Astrocyte (in vitro differentiated cells and primary cell): Measurements from ENCODE around the gene TTC7B. TPM values are rescaled to one million over a fixed set of nuclear protein-coding genes. Genes with fewer than 3 reads are reported as not detected.

Experiments used
- DNase-seq: peaks from one replicate; pipeline ENCODE4 v3.0.0-alpha.2; 2010; ENCODE audit warnings: low read depth
- FAIRE-seq: peaks from 2 replicates; lab custom pipeline; 2011; peaks lifted over from hg19 to GRCh38; lab: Jason Lieb, UNC
- H2AFZ ChIP-seq: 2 replicates; pipeline ENCODE4 v1.6.0; 2012; ENCODE audit warnings: low read depth, low read length, inconsistent platforms
- H3K27ac ChIP-seq: 2 replicates; pipeline ENCODE4 v1.5.1; 2011; ENCODE audit warnings: low read depth, low read length, inconsistent platforms
- H3K27me3 ChIP-seq: 2 replicates; pipeline ENCODE4 v1.6.0; 2011; ENCODE audit warnings: low read length, inconsistent platforms; ENCODE audit not compliant: insufficient read depth
- H3K36me3 ChIP-seq: 2 replicates; pipeline ENCODE4 v1.5.1; 2011; ENCODE audit warnings: low read length, inconsistent platforms; ENCODE audit not compliant: insufficient read depth
- H3K4me1 ChIP-seq: 2 replicates; pipeline ENCODE4 v1.5.1; 2011; ENCODE audit warnings: low read length, inconsistent platforms; ENCODE audit not compliant: insufficient read depth
- H3K4me2 ChIP-seq: 2 replicates; pipeline ENCODE4 v1.6.0; 2012; ENCODE audit warnings: low read length, inconsistent platforms
- H3K4me3 ChIP-seq: 2 replicates; pipeline ENCODE4 v1.5.1; 2011; ENCODE audit warnings: low read depth, mild to moderate bottlenecking, low read length, inconsistent platforms; ENCODE audit not compliant: insufficient read depth
- H3K79me2 ChIP-seq: 2 replicates; pipeline ENCODE4 v1.6.0; 2012; ENCODE audit warnings: mild to moderate bottlenecking, low read length, inconsistent platforms; ENCODE audit not compliant: insufficient read depth
- H3K9ac ChIP-seq: 2 replicates; pipeline ENCODE4 v1.6.0; 2012; ENCODE audit warnings: mild to moderate bottlenecking, low read length, inconsistent platforms
- H3K9me3 ChIP-seq: 2 replicates; pipeline ENCODE4 v1.5.1; 2012; ENCODE audit warnings: low read depth, mild to moderate bottlenecking, low read length, inconsistent platforms; ENCODE audit not compliant: insufficient read depth
- H4K20me1 ChIP-seq: 2 replicates; pipeline ENCODE4 v1.6.0; 2012; ENCODE audit warnings: low read length, inconsistent platforms; ENCODE audit not compliant: insufficient read depth
- H3K27ac Mint-ChIP-seq: one replicate; pipeline ENCODE4 v1.8.0; 2021; ENCODE audit warnings: mild to moderate bottlenecking, mixed read lengths; ENCODE audit not compliant: unreplicated experiment
- H3K27me3 Mint-ChIP-seq: one replicate; pipeline ENCODE4 v1.8.0; 2021; ENCODE audit warnings: low read depth, mixed read lengths; ENCODE audit not compliant: unreplicated experiment
- H3K36me3 Mint-ChIP-seq: one replicate; pipeline ENCODE4 v1.8.0; 2021; ENCODE audit warnings: low read depth, mixed read lengths; ENCODE audit not compliant: unreplicated experiment
- H3K4me1 Mint-ChIP-seq: one replicate; pipeline ENCODE4 v1.8.0; 2021; ENCODE audit warnings: low read depth, mixed read lengths; ENCODE audit not compliant: unreplicated experiment
- H3K4me3 Mint-ChIP-seq: one replicate; pipeline ENCODE4 v1.8.0; 2021; ENCODE audit warnings: mild to moderate bottlenecking, moderate library complexity, mixed read lengths; ENCODE audit not compliant: unreplicated experiment
- H3K9me3 Mint-ChIP-seq: one replicate; pipeline ENCODE4 v1.8.0; 2021; ENCODE audit warnings: mild to moderate bottlenecking, mixed read lengths; ENCODE audit not compliant: unreplicated experiment
- CTCF ChIP-seq: IDR thresholded peaks from 2 replicates; pipeline ENCODE4 v1.5.1; 2011; ENCODE audit warnings: low read depth, mild to moderate bottlenecking, inconsistent platforms, low read length, moderate library complexity; ENCODE audit not compliant: insufficient read depth
- EZH2 ChIP-seq: IDR thresholded peaks from 2 replicates; pipeline ENCODE4 v1.6.1; 2012; ENCODE audit warnings: mild to moderate bottlenecking, low read length, inconsistent platforms; ENCODE audit not compliant: insufficient read depth
- total RNA-seq: library from RNA; stranded (reverse); gene quantifications from 2 replicates; pipeline ENCODE4 v1.2.1, GENCODE V29; 2021

Gene TTC7B
- total RNA-seq, 1 donor from 2014 or later, result 42.1 TPM

DNA sequence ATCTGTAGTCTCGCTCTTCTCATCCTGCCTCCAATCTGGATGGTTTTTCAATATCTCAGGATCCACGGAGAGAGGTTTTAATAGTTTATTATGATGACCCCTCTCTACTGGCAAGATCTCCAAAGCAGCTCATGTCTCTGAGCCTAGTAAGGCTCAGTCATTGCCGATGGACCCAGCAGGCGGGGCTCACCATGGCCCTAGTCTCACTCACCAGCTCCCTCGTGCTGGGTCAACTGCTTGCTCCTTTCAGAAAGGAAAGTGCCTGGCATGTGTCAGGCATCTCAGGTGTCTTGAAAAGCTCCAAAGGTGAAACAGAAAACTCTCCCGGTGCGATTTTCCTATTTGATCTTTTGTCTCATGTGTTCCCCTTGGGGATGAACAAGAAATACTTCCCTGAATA, 240.4 kb downstream of the TTC7B start:
- H3K27me3 ChIP-seq, result no peaks in the 10 kb centered on the region
- Mint-ChIP-seq H3K4me1 (peaks cover 3% of the 10 kb centered on the region), H3K27ac (no peak overlapping the region), H3K9me3 (peaks cover 4% of the 10 kb centered on the region), H3K36me3 (peaks cover 28% of the 10 kb centered on the region), H3K4me3 (no peak overlapping the region), H3K27me3 (peaks cover 9% of the 10 kb centered on the region)
- no peaks in the 10 kb centered on the region for H3K79me2 ChIP-seq
- no peak overlapping the region for H3K4me3 ChIP-seq
- no peaks in the 10 kb centered on the region for H4K20me1 ChIP-seq
- H3K36me3 ChIP-seq, result no peaks in the 10 kb centered on the region
- H3K4me2 ChIP-seq, result no peak overlapping the region
- H3K27ac ChIP-seq, result no peak overlapping the region
- FAIRE-seq, result no peak
- H3K4me1 ChIP-seq, result no peaks in the 10 kb centered on the region
- DNase-seq, result no peak
- H3K9me3 ChIP-seq, result no peaks in the 10 kb centered on the region
- TF ChIP-seq CTCF (no peak), EZH2 (no peak)
- H2AFZ ChIP-seq, result no peak overlapping the region
- no peak overlapping the region for H3K9ac ChIP-seq

- H3K4me1 ChIP-seq, result no peaks in the 10 kb centered on the region
- no peak overlapping the region for H3K4me3 ChIP-seq
- no peaks in the 10 kb centered on the region for H3K79me2 ChIP-seq
- no peak overlapping the region for H3K4me2 ChIP-seq
- no peak for FAIRE-seq
- Mint-ChIP-seq H3K27ac (no peak overlapping the region), H3K36me3 (peaks cover 33% of the 10 kb centered on the region), H3K27me3 (peaks cover 9% of the 10 kb centered on the region), H3K4me1 (peaks cover 3% of the 10 kb centered on the region), H3K4me3 (no peak overlapping the region), H3K9me3 (peaks cover 5% of the 10 kb centered on the region)
- no peaks in the 10 kb centered on the region for H4K20me1 ChIP-seq
- H3K9me3 ChIP-seq, result no peaks in the 10 kb centered on the region
- no peak for DNase-seq
- no peak overlapping the region for H3K9ac ChIP-seq
- no peaks in the 10 kb centered on the region for H3K36me3 ChIP-seq
- TF ChIP-seq CTCF, result no peak
- H3K27me3 ChIP-seq, result no peaks in the 10 kb centered on the region
- no peak overlapping the region for H3K27ac ChIP-seq
- no peak overlapping the region for H2AFZ ChIP-seq
Observed at GRCh38 chr14:90575336-90575735, 240.9 kb downstream of the TTC7B start.

DNA sequence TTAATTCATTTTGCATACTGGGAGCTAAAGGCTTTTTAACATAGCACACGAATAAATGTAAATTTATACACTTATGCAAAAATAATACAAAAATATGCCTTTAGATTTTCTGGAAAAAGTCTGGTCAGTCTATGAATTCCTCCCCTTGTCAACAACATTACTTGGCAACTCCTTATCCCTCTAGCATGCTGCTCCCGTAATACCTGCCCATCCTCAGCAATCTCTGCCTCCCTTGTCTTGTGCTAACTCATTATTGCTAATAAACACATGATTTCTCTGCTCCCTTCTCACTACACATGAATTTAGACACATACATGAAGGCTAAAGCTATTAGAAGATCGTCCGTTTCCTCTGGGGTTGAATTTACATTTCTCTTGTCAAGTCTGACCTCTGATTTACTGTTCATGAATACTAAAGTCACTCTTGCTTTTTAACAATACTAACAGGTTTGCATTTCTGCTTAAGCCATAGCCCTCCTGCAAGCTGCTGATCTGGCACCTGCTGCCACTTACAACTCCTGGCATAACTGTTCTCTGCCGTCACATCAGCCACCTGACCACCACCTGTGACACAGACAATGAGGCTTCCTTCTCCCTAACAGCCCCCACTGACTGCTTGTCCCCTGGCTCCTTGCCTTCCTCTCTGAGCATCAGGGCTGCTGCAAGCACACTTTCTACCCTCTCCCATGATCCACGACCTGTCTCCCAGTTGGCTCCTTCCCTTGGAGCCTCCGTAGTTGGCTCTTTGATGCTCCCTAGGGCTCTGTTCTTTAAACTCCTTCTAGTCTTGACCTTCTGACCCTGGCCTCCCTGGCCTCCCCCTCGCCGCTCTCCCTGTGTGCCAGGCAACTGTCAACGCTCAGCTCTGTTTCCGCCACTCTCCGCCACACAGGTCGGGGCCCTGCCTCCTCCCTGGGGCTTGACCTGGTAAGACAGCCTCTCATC, 241.8 kb downstream of the TTC7B start:
- no peaks in the 10 kb centered on the region for H3K9me3 ChIP-seq
- DNase-seq (no peak), FAIRE-seq (no peak)
- H3K4me3 ChIP-seq, result no peak overlapping the region
- H3K4me1 Mint-ChIP-seq, result peaks cover 4% of the 10 kb centered on the region
- no peak overlapping the region for H3K9ac ChIP-seq
- no peak overlapping the region for H3K4me3 Mint-ChIP-seq
- peaks cover 35% of the 10 kb centered on the region for H3K36me3 Mint-ChIP-seq
- H4K20me1 ChIP-seq, result no peaks in the 10 kb centered on the region
- no peak overlapping the region for H2AFZ ChIP-seq
- no peak overlapping the region for H3K4me2 ChIP-seq
- H3K27ac ChIP-seq, result no peak overlapping the region
- no peak for TF ChIP-seq CTCF
- TF ChIP-seq EZH2, result no peak
- peaks cover 8% of the 10 kb centered on the region for H3K9me3 Mint-ChIP-seq
- no peaks in the 10 kb centered on the region for H3K36me3 ChIP-seq
- H3K4me1 ChIP-seq, result no peaks in the 10 kb centered on the region
- H3K79me2 ChIP-seq, result no peaks in the 10 kb centered on the region
- H3K27ac Mint-ChIP-seq, result no peak overlapping the region
- H3K27me3 Mint-ChIP-seq, result peaks cover 9% of the 10 kb centered on the region
- no peaks in the 10 kb centered on the region for H3K27me3 ChIP-seq
